Mucosa of descending colon (tissue), 3 donors: ENCODE results near the gene RGS11. TPM values are rescaled to one million over a fixed set of nuclear protein-coding genes. Genes with fewer than 3 reads are reported as not detected.
"Not testable (repeated sequence)": the region's sequence is repeated elsewhere in the genome, so short reads cannot be mapped to it uniquely, and the experiment has no call there.

Source experiments
- ATAC-seq: fragments of 200-7000 bp; cut with Tn5 transposase; one replicate; pipeline ENCODE4 v1.9.1; 2020; ENCODE audit warnings: mild to moderate bottlenecking, moderate library complexity
- DNase-seq, 3 donors: peaks; one replicate each; pipeline ENCODE4 v3.0.0-alpha.2; 2020
- H3K36me3 ChIP-seq: fragments of 200-600 bp; one replicate; pipeline ENCODE4 v1.8.0; 2021; ENCODE audit warnings: low read depth, mild to moderate bottlenecking
- H3K4me1 ChIP-seq: fragments of 200-600 bp; one replicate; pipeline ENCODE4 v1.8.0; 2021; ENCODE audit warnings: low read depth, mild to moderate bottlenecking
- H3K4me3 ChIP-seq: fragments of 200-600 bp; one replicate; pipeline ENCODE4 v1.8.0; 2021; ENCODE audit warnings: mild to moderate bottlenecking
- H3K9me3 ChIP-seq: fragments of 200-600 bp; one replicate; pipeline ENCODE4 v1.8.0; 2021; ENCODE audit warnings: mild to moderate bottlenecking
- CTCF ChIP-seq: fragments of 200-600 bp; IDR thresholded peaks from one replicate; pipeline ENCODE4 v1.8.0; 2022; ENCODE audit warnings: antibody characterized with exemption, mild to moderate bottlenecking
- intact Hi-C, 2 donors: fragments of 100-400 bp; cut with DNase I in 1 of 2; cut with micrococcal nuclease in 1 of 2; formaldehyde crosslinking; loops; one replicate each; pipeline versions ENCODE4 v1.11.0 to v1.11.1; 2022; cut with DNase I, micrococcal nuclease
- total RNA-seq, 3 donors: library from RNA; stranded (reverse); fragmentation: NEBNext Ultra II Directional in 2 of 3; extraction: Animal tissue kit (Norgen Biotek cat#: 25700) in 2 of 3; gene quantifications; one replicate each; pipeline versions ENCODE4 v1.2.1 to v1.2.4, GENCODE V29; 2021 to 2023
- donor health status: DM: no; HTN: no; CAD: no; lungs with moderate emphysema.
- donor health status: DM: no; HTN: no; CAD: no.
- donor health status: DM: no; HTN: yes; CAD: no.

The RGS11 gene
- total RNA-seq, 3 donors from 2014 or later: 2.6 to 10.0 (median 8.1) TPM

DNA sequence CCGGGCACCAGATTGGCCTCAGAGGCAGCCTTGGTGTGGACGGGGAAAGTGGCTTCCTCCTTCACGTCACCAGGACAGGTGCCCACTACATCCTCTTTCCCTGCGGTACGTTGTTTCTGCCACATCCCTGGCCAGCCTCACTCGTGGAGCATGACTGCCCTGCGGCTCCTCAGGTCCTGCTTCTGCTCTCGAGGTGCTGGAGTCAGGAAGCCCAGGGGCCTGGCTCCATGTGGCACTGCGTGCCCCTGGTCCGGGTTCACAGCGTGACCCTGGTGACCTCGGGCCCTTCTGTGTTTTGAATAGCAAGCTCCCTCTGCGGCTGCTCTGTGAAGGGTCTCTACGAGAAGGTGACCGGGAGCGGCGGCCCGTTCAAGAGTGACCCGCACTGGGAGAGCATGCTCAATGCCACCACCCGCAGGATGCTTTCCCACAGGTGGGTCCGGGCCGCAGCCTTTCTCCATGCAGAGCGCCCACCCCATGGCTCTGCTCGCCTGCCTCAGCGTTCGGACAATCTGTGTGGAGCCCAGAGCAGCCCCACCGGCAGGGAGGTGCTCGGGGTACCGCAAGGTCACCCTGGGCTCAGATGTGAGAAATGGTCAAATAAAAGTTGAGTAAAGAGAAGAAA is 13.5 kb downstream of the RGS11 start:
- H3K4me3 ChIP-seq: no peak overlapping the region
- no peak for TF ChIP-seq CTCF
- no peaks in the 10 kb centered on the region for H3K9me3 ChIP-seq
- no peaks in the 10 kb centered on the region for H3K4me1 ChIP-seq
- DNase-seq (no peak), ATAC-seq (no peak)
- H3K36me3 ChIP-seq: no peaks in the 10 kb centered on the region
- intact Hi-C loops: no loop called here

- ATAC-seq (no peak), DNase-seq (no peak)
- Histone ChIP-seq H3K9me3 (no peaks in the 10 kb centered on the region), H3K4me1 (no peaks in the 10 kb centered on the region), H3K36me3 (no peaks in the 10 kb centered on the region), H3K4me3 (no peak overlapping the region)
- no peak for TF ChIP-seq CTCF
- intact Hi-C loops: no loop called here
These were observed 14.6 kb downstream of the RGS11 start for GRCh38 chr16:261031-261691.

- no peak for DNase-seq
- Histone ChIP-seq H3K4me1 (no peaks in the 10 kb centered on the region), H3K4me3 (no peak overlapping the region), H3K36me3 (no peaks in the 10 kb centered on the region), H3K9me3 (no peaks in the 10 kb centered on the region)
- ATAC-seq: no peak
- intact Hi-C loops: no loop called here
- TF ChIP-seq CTCF: no peak
These were observed 15.4 kb downstream of the RGS11 start for GRCh38 chr16:260326-260725.

GRCh38 chr16:259814-260253 is 15.9 kb downstream of the RGS11 start:
- intact Hi-C loops: no loop called here
- DNase-seq (no peak), ATAC-seq (no peak)
- Histone ChIP-seq H3K4me1 (no peaks in the 10 kb centered on the region), H3K36me3 (no peaks in the 10 kb centered on the region), H3K9me3 (no peaks in the 10 kb centered on the region), H3K4me3 (no peak overlapping the region)
- TF ChIP-seq CTCF: no peak

GRCh38 chr16:259226-259625 is 16.5 kb downstream of the RGS11 start:
- no peak overlapping the region for H3K4me3 ChIP-seq
- intact Hi-C loops: no loop called here
- ATAC-seq (no peak), DNase-seq (no peak)
- no peaks in the 10 kb centered on the region for H3K36me3 ChIP-seq
- no peak for TF ChIP-seq CTCF
- no peaks in the 10 kb centered on the region for H3K9me3 ChIP-seq
- peaks cover 2% of the 10 kb centered on the region for H3K4me1 ChIP-seq

DNA sequence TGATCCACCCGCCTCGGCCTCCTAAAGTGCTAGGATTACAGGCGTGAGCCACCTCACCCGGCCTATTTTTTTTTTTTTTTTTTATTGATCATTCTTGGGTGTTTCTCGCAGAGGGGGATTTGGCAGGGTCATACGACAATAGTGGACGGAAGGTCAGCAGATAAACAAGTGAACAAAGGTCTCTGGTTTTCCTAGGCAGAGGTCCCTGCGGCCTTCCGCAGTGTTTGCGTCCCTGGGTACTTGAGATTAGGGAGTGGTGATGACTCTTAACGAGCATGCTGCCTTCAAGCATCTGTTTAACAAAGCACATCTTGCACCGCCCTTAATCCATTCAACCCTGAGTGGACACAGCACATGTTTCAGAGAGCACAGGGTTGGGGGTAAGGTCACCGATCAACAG is 17.7 kb downstream of the RGS11 start:
- H3K36me3 ChIP-seq, DNase-seq, H3K4me3 ChIP-seq, H3K9me3 ChIP-seq, intact Hi-C loops, ATAC-seq: not testable (repeated sequence)
- peaks cover 14% of the 10 kb centered on the region for H3K4me1 ChIP-seq
